HEK293 (cell line): ENCODE measurements around the gene KLF11.

Experiments used
- CTCF ChIA-PET: fragments of 350-600 bp; formaldehyde crosslinking; extraction: SDS; loops from one replicate; lab custom pipeline; 2021; ENCODE audit warnings: antibody characterized with exemption; lab: Yijun Ruan, JAX
- POLR2A ChIA-PET: fragments of 300-600 bp; formaldehyde crosslinking; extraction: SDS; loops from one replicate; lab custom pipeline; 2020; ENCODE audit warnings: antibody characterized with exemption, inconsistent platforms; lab: Yijun Ruan, JAX
- H3K27ac ChIP-seq: fragments of 200-500 bp; sonication (Bioruptor generic); 2 replicates; pipeline ENCODE4 v1.5.1; 2014; ENCODE audit warnings: low read depth, low read length, control low read depth, inconsistent platforms; ENCODE audit errors: extremely low read depth
- H3K36me3 ChIP-seq, 2 experiments: fragments of 200-500 bp in 1 of 2; sonication (Bioruptor generic) in 1 of 2; 1 replicate in 1 of 2; 2 replicates in 1 of 2; pipeline ENCODE4 v1.5.1; 2014 to 2017; ENCODE audit warnings: inconsistent platforms in 2 of 2, low read length in 2 of 2; ENCODE audit not compliant: control insufficient read depth in 2 of 2, insufficient read depth in 1 of 2
- H3K4me1 ChIP-seq: fragments of 200-500 bp; sonication (Bioruptor generic); 2 replicates; pipeline ENCODE4 v1.5.1; 2014; ENCODE audit warnings: mild to moderate bottlenecking, low read length, inconsistent platforms; ENCODE audit not compliant: control insufficient read depth, insufficient read depth
- H3K4me3 ChIP-seq: 2 replicates; pipeline ENCODE4 v1.5.1; 2011; ENCODE audit warnings: low read depth, mild to moderate bottlenecking, control low read depth, low read length, moderate library complexity
- H3K9me3 ChIP-seq: fragments of 200-500 bp; sonication (Bioruptor generic); 2 replicates; pipeline ENCODE4 v1.5.1; 2014; ENCODE audit warnings: low read depth, low read length, inconsistent platforms; ENCODE audit not compliant: control insufficient read depth, insufficient read depth
- ELK4 ChIP-seq: IDR thresholded peaks from 2 replicates; pipeline ENCODE4 v1.6.1; 2011; ENCODE audit warnings: mild to moderate bottlenecking, low read depth, low read length, borderline replicate concordance
- GLIS2 ChIP-seq: fragments of 450-650 bp; formaldehyde crosslinking; IDR thresholded peaks from 2 replicates; pipeline ENCODE4 v1.5.1; 2016; ENCODE audit warnings: missing biosample characterization, missing genetic modification characterization
- KLF8 ChIP-seq: fragments of 450-650 bp; formaldehyde crosslinking; IDR thresholded peaks from 2 replicates; pipeline ENCODE4 v1.5.1; 2016; ENCODE audit warnings: missing biosample characterization, missing genetic modification characterization
- PRDM6 ChIP-seq: fragments of 450-650 bp; formaldehyde crosslinking; IDR thresholded peaks from 2 replicates; pipeline ENCODE4 v1.5.1; 2017; ENCODE audit warnings: missing biosample characterization, missing genetic modification characterization
- SCRT2 ChIP-seq: fragments of 450-650 bp; formaldehyde crosslinking; IDR thresholded peaks from 2 replicates; pipeline ENCODE4 v1.5.1; 2016; ENCODE audit warnings: missing biosample characterization, missing genetic modification characterization
- TRIM28 ChIP-seq: IDR thresholded peaks from 2 replicates; pipeline ENCODE4 v1.6.1; 2011; ENCODE audit warnings: low read length, control low read depth, borderline replicate concordance
- ZFP69B ChIP-seq: fragments of 450-650 bp; formaldehyde crosslinking; IDR thresholded peaks from 2 replicates; pipeline ENCODE4 v1.5.1; 2016; ENCODE audit warnings: missing biosample characterization, missing genetic modification characterization
- ZIC2 ChIP-seq: fragments of 450-650 bp; formaldehyde crosslinking; IDR thresholded peaks from 2 replicates; pipeline ENCODE4 v1.5.1; 2016; ENCODE audit warnings: missing biosample characterization, missing genetic modification characterization
- ZNF132 ChIP-seq: fragments of 450-650 bp; formaldehyde crosslinking; IDR thresholded peaks from 2 replicates; pipeline ENCODE4 v1.5.1; 2017; ENCODE audit warnings: missing biosample characterization, missing genetic modification characterization, borderline replicate concordance
- ZNF133 ChIP-seq: fragments of 450-650 bp; formaldehyde crosslinking; IDR thresholded peaks from 2 replicates; pipeline ENCODE4 v1.5.1; 2016; ENCODE audit warnings: missing biosample characterization, missing genetic modification characterization
- ZNF18 ChIP-seq: fragments of 450-650 bp; formaldehyde crosslinking; IDR thresholded peaks from 2 replicates; pipeline ENCODE4 v1.5.1; 2016; ENCODE audit warnings: missing biosample characterization, missing genetic modification characterization
- ZNF2 ChIP-seq: fragments of 450-650 bp; formaldehyde crosslinking; IDR thresholded peaks from 2 replicates; pipeline ENCODE4 v1.5.1; 2016; ENCODE audit warnings: missing biosample characterization, missing genetic modification characterization
- ZNF266 ChIP-seq: fragments of 450-650 bp; formaldehyde crosslinking; IDR thresholded peaks from 2 replicates; pipeline ENCODE4 v1.5.1; 2016; ENCODE audit warnings: missing biosample characterization, missing genetic modification characterization, low read depth
- ZNF311 ChIP-seq: fragments of 450-650 bp; formaldehyde crosslinking; IDR thresholded peaks from 2 replicates; pipeline ENCODE4 v1.5.1; 2017; ENCODE audit warnings: missing biosample characterization, missing genetic modification characterization, borderline replicate concordance
- ZNF433 ChIP-seq: fragments of 450-650 bp; formaldehyde crosslinking; IDR thresholded peaks from 2 replicates; pipeline ENCODE4 v1.5.1; 2016; ENCODE audit warnings: missing biosample characterization, missing genetic modification characterization, low read depth
- ZNF501 ChIP-seq: fragments of 450-650 bp; formaldehyde crosslinking; IDR thresholded peaks from 2 replicates; pipeline ENCODE4 v1.5.1; 2016; ENCODE audit warnings: missing biosample characterization, missing genetic modification characterization
- ZNF518A ChIP-seq: fragments of 450-650 bp; formaldehyde crosslinking; conservative IDR thresholded peaks from 2 replicates; pipeline ENCODE4 v1.5.1; 2016; ENCODE audit warnings: low read depth, missing biosample characterization, missing genetic modification characterization
- ZNF600 ChIP-seq: fragments of 450-650 bp; formaldehyde crosslinking; IDR thresholded peaks from 2 replicates; pipeline ENCODE4 v1.5.1; 2016; ENCODE audit warnings: missing biosample characterization, missing genetic modification characterization
- ZNF626 ChIP-seq: fragments of 450-650 bp; sonication (Bioruptor Pico); formaldehyde crosslinking; IDR thresholded peaks from 2 replicates; pipeline ENCODE4 v1.5.1; 2018; ENCODE audit warnings: missing biosample characterization, missing genetic modification characterization, inconsistent platforms
- ZNF701 ChIP-seq: fragments of 450-650 bp; formaldehyde crosslinking; IDR thresholded peaks from 2 replicates; pipeline ENCODE4 v1.5.1; 2016; ENCODE audit warnings: missing biosample characterization, missing genetic modification characterization
- ZNF707 ChIP-seq: fragments of 450-650 bp; formaldehyde crosslinking; IDR thresholded peaks from 2 replicates; pipeline ENCODE4 v1.5.1; 2016; ENCODE audit warnings: missing biosample characterization, missing genetic modification characterization
- TF ChIP-seq, protein P1 (sequence below): sonication (generic); formaldehyde crosslinking; IDR thresholded peaks from 2 replicates; pipeline ENCODE4 v1.8.1; 2022; ENCODE audit warnings: mild to moderate bottlenecking, moderate library complexity, missing genetic modification reagents
- TF ChIP-seq, protein P2 (sequence below): fragments of 450-650 bp; formaldehyde crosslinking; IDR thresholded peaks from 2 replicates; pipeline ENCODE4 v1.5.1; 2017; ENCODE audit warnings: missing biosample characterization, missing genetic modification characterization

KLF11 gene

DNA sequence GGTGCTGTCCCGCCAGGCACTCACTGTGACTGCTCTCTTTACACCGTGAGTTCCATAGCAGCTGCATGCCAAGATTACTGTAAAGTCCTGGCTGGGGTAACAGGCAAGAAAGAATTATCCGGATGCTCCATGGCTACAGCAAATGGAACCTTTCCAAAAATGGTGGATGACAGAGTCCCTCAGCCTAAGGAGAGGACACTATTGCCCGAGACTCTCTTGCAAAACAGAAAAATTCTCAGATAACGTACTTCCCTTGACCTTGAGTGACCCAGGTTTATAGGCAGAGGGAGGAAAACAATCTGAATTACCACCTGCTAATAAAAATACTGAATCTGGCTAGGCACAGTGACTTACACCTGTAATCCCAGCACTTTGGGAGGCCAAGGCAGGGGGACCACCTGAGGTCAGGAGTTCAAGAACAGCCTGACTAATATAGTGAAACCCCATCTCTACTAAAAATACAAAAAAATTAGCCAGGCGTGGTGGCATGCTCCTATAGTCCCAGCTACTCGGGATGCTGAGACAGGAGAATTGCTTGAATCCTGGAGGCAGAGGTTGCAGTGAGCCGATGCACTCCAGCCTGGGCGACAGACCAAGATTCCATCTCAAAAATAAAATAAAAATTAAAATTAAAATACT is 32.3 kb downstream of the KLF11 start (continued):
- TF ChIP-seq KLF8 (tag by site-specific recombination) (no peak), PRDM6 (no peak), ELK4 (no peak), ZNF707 (no peak), ZNF311 (tag by site-specific recombination) (no peak), ZNF132 (tag by site-specific recombination) (no peak), ZNF433 (tag by site-specific recombination) (no peak)
- TF ChIP-seq, protein P1, sequence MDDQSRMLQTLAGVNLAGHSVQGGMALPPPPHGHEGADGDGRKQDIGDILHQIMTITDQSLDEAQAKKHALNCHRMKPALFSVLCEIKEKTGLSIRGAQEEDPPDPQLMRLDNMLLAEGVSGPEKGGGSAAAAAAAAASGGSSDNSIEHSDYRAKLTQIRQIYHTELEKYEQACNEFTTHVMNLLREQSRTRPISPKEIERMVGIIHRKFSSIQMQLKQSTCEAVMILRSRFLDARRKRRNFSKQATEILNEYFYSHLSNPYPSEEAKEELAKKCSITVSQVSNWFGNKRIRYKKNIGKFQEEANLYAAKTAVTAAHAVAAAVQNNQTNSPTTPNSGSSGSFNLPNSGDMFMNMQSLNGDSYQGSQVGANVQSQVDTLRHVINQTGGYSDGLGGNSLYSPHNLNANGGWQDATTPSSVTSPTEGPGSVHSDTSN = no peak
- TF ChIP-seq, all 188 proteins: peak for 0

DNA sequence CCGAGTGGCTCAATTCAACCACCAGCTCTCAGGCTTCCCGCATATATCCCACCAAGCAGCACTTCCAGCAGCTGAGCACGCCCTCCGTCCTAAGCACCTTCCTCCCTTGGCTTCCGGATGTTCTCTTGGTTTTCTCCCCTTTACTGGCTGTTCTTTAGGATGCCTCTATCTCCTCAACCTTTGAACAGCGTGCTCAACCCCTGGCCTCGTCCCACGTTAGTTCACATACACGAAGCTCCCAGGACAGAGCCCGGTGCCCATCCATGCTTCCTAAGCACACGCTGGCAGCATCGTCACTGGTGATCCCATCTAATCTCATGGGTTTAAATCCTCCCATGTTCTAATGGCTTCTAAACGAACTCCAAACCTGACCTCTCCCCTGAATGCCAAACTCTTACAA is 33.2 kb downstream of the KLF11 start:
- CTCF ChIA-PET = interaction anchor here (0.7 to 1.6 kb wide), 5 partner anchors 18 to 1386 kb away, joined by 3 to 8 read pairs (median 5); no protein-coding TSS in a partner anchor
- POLR2A ChIA-PET = interaction anchor here (0.6 kb wide), 1 partner anchor 31 kb away, joined by 5 read pairs; no protein-coding TSS in a partner anchor

More for the DNA sequence above, 33.2 kb downstream of the KLF11 start:
- TF ChIP-seq ZNF2 (tag by site-specific recombination) (no peak), ZNF501 (tag by site-specific recombination) (no peak), SCRT2 (no peak), ZNF701 (tag by site-specific recombination) (no peak), TRIM28 (no peak), ZNF266 (tag by site-specific recombination) (no peak), ZFP69B (tag by site-specific recombination) (no peak), ZNF18 (no peak), ZIC2 (tag by site-specific recombination) (no peak), ZNF518A (tag by site-specific recombination) (no peak), ZNF133 (tag by site-specific recombination) (no peak), ZNF626 (no peak), GLIS2 (tag by site-specific recombination) (no peak), ZNF600 (no peak)
- TF ChIP-seq, protein P2, sequence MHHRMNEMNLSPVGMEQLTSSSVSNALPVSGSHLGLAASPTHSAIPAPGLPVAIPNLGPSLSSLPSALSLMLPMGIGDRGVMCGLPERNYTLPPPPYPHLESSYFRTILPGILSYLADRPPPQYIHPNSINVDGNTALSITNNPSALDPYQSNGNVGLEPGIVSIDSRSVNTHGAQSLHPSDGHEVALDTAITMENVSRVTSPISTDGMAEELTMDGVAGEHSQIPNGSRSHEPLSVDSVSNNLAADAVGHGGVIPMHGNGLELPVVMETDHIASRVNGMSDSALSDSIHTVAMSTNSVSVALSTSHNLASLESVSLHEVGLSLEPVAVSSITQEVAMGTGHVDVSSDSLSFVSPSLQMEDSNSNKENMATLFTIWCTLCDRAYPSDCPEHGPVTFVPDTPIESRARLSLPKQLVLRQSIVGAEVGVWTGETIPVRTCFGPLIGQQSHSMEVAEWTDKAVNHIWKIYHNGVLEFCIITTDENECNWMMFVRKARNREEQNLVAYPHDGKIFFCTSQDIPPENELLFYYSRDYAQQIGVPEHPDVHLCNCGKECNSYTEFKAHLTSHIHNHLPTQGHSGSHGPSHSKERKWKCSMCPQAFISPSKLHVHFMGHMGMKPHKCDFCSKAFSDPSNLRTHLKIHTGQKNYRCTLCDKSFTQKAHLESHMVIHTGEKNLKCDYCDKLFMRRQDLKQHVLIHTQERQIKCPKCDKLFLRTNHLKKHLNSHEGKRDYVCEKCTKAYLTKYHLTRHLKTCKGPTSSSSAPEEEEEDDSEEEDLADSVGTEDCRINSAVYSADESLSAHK (tag by site-specific recombination) = no peak
- 0 out of 2 replicates have a peak, but pooled peaks cover 2% of the 10 kb centered on the region for H3K4me1 ChIP-seq
- no peak overlapping the region for H3K4me3 ChIP-seq
- H3K27ac ChIP-seq = no peak overlapping the region
- H3K9me3 ChIP-seq = no peaks in the 10 kb centered on the region
- no peaks in the 10 kb centered on the region; a peak in 1 of 3 replicates for H3K36me3 ChIP-seq
